DMS 273 (cell line): Measurements from ENCODE around the gene ARHGEF16.
A peak's percentile ranks its signal among the peaks of the same experiment; 100 is the strongest.

Experiments
- DNase-seq: peaks from one replicate; lab custom pipeline; 2025; ENCODE audit not compliant: unreplicated experiment; lab: John Stamatoyannopoulos, UW

Gene ARHGEF16

DNA sequence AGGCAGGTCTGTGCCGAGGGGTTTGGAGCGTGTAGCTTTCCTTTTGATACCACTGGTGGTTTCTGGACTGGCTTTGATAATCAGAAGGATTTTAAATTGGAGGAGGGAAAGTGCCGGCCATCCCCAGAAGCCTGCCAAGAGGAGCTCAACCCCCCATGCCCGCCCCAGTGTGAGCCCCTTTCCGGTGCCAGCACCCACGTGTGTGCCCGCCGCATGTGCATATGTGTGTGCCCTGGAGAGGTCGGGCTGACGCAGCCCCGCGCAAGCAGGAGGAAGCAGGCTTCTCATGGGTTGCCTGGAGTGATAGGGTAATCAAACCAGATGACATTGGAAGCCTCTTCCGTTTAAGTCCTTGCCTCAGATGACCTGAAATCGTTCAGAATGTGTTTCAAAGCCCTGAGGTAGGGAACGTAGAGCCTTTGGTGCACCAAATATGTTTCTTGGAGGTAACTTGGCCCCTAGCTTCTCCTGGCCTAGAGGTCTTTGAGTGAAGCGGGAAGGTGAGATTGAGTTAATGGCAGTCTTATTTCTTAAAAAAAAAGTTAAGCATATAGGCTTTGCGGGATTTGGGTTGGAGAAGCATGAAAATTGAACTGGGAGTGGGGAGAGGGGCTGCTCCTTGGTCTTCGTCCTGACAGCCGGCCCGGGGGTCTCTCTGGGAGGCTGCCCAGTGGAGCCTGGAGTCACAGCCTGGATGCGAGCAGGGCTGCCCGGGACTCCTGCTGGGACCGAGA, 34.1 kb upstream of the ARHGEF16 start:
- no peak for DNase-seq

DNA sequence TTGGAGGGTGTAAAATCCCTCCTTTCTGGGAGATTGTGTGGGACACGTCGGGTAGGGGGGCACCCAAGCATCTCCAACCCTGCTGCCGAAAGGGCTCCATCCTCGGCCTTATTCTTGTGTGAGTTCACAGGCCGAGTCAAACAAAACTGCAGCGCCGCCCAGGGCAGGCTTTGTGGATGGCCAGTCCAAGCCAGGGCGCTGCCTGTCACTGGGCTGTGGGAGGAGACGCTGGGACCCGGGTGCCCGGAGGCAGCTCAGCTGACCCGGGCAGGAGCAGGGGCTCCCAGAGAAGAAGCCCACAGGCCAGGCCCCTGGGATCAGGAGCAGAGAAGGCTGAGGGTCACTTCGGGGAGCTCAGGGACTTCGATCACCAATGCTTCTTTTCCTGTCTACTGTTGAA, 31.8 kb upstream of the ARHGEF16 start:
- DNase-seq = no peak

DNA sequence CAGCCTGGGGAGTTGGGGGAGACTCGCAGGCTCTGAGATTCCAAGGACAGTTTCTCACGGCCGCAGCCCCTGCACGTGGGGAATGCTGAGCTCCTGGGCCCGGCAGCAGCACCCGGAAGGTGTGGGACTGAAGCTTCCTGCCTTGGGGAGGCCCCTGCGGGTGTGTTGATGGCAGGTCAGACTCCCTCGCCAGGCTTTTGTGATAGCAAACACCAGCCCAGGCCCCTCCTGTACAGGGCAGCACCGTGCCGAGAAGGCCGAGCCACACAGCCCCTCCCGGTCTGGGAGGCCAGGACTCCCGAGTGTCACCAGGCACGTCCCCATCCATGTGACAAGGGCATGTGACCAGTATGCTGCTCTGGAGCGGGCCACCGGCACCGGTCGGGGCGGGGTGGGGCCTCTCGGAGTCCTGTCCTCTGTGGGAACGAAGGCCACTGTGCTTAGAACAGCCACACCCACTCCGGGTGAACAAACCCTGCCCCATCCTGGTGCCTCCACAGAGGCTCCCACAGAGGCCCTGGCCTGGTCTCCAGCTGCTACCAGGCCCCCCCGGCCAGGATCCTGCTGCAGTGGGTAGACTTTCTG, 31.1 kb upstream of the ARHGEF16 start:
- no peak for DNase-seq

DNA sequence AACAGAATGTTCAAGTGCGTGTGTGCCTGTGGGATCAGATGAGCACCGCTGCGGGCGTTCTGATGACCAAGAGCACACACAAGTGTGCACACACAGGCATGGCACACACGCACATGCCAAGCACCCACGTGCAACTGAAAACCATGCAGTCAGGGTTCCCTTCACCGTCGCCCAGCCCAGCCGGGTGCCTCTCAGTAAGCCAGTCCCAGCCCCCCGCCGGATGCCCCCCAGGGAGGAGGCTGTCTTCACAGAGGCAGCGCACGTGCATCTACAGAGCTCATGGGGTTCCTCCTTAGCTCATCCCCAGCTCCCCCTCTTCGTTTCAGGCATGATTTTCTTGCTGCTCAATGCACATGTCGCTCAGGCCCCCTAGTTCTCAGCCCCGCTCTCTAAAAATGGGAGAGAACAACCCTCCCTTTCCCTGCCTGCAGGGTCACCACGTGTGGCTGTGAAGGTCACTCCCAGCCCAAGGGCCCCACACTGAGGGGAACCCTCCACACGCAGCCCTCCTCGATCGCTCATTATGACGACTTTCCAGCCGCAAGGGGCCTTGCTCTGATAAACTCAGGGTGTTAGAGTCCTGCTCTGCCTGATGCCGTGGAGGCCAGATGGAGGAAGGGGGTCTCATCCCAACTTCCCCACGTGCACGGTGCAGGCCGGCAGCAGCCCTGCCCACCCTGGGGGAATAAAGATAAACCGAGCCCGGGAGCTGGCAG, 30.4 kb upstream of the ARHGEF16 start:
- DNase-seq = no peak

DNA sequence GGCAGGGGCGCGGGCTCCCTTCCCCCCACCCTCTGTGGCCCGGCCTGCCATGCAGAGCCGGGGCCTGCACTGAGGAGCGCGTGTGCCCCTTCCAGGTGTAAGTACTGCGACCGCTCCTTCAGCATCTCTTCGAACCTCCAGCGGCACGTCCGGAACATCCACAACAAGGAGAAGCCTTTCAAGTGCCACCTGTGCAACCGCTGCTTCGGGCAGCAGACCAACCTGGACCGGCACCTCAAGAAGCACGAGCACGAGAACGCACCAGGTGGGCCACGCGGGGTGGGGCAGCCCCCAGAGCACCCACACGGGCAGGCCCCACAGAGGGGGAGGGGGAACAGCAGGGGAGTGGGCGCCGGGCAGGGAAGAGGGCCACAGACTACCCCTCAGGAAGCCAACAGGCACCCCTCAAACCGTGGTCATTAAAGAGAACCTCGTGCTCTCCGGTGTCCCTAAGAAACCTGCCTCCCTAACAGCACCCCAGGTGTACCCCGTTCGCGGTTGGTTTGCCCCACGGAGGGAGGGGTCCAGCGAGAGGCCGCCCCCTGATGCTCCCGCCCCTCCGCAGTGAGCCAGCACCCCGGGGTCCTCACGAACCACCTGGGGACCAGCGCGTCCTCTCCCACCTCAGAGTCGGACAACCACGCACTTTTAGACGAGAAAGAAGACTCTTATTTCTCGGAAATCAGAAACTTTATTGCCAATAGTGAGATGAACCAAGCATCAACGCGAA, 28.8 kb upstream of the ARHGEF16 start:
- DNase-seq = no peak

DNA sequence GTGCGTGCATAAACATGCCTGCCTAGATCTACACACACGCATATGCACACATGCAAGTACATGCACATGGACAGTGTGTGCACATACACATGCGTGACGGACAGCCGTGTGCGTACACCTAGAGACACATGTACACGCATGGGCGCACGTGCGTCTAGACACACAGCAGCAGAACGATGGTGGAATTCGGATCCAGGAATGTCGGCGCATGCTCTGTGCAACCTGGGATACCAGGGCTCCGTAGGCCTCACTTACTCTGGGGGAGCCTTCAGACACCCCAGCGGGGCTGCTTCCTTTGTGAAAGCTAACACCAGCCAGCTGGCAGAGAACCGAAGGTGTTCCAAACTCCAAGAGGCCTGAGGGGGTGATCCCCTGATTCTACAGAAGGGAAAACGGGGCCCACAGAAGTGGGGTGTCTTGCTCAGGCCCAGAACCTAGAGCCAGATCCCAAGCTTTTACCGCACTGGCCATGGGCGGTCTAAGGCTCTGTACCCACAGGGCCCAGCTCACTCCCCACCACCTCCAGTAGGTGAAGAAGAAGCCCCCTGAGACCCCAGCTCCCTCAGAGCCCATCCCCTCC, 27.4 kb upstream of the ARHGEF16 start:
- DNase-seq = no peak

DNA sequence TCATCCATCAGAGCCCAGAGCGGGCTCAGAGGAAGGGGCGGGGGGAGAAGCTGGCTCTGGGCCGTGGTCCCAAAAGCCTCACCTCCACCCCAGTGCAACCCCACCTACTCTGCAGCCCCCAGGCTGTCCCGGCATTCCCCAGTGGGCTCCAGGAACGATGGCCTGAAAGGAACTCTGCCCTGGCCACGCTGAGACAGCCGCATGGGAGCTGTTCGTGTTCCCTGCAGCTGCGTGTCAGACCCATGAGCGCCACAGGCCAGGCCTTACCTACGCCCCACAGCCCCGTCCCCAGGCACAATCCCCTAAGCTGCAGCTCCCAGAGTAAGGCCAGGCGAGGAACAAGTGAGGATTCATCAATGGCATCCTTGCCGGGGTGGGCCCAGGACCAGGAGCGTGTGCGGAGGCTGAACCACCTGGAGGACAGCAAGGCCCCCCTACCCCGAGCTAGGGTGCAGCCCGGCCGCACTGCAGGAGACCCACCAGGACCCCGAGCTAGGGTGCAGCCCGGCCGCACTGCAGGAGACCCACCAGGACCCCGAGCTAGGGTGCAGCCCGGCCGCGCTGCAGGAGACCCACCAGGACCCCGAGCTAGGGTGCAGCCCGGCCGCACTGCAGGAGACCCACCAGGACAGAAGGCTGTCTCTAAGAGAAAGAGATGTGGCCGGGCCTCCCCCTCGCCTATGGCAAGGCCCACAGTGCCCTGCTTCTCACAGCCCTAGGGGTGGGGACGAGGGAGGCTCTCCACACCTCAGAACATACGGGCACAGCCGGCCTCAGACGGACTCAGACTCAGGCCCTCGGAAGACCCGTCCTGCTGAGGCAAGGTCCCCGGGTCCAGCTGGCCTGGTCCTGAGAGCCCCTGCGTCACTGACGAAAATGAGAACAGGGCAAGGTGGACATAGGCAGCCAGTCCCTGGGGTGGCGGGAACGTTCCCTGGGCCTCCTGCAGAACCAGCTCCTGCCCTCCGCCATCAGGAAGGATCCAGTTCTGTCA, 26.5 kb upstream of the ARHGEF16 start:
- no peak for DNase-seq

DNA sequence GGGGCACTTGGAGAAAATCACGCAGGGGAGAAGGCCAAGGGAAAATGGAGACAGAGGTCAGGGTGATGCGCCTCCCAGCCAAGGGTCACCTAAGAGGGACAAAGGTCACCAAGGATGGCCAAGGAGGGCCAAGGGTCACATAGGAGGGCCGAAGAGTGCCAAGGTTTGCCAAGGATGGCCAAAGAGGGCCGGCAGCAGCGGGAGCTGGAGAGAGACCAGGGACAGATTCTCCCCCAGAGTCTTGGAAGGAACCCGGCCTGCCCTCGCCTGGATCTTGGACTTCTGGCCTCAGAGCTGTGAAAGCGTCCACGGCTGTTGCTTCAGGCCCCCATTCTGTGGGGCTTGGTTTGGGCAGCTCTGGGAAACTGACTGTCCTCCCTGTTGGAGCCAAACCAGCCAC, 25.6 kb upstream of the ARHGEF16 start:
- no peak for DNase-seq

DNA sequence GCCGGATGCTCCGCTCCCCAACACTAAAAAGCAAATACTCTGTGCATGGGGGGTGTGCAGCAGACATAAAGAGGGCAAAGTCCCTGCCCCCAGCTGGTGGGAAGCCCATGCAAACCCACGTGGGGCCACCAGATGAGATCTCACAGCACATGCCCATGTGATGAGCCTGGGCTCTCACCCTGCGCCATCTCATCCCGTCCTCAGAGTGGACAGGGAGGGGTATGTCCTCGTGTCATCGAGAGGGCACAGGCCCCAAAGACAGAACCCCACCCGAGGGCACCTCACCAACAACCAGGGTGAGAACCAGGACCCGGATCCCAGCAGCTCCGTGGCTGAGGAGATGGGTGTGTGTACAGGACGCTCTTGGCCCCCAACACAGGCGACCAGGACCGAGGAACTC, 25.1 kb upstream of the ARHGEF16 start:
- no peak for DNase-seq

DNA sequence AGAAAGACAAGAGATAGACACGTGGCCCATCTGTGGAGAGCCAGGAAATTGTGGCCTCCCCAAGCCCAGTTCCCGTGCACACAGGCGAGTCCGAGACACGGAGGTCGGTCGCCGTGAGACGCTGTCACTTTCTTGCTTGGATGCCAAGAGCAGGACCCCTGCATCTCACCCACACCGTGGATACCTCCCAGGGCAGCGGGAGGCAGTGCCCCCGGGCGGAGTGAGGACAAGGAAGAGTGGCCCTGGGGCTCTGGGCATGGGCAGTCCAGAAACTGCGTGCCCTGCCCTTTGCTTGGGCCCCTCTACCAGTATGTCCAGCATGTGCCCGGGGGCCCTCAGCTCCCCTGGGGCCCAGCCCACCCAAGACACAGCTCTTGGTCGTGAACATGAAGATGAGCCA, 24.7 kb upstream of the ARHGEF16 start:
- no peak for DNase-seq

DNA sequence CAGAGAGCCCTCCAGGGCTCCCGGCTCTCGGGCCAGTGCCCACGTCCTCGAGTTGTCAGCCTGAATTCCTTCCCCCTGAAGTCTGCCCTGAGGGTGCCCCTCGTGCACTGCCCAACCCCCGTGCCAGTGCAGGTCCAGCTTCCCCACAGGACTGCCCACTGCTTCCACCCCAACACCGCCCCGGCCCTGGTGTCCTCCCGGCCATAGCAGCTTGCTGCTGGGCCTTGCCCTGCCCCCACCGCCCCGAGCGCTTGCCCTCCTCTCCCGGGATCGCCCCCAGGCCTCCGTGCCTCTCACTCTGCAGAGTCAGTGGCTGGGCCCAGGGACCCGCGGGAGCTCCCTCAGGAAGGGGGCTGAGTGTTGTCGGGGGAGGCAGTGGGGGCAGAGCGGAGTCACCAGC, 24.1 kb upstream of the ARHGEF16 start:
- no peak for DNase-seq

DNA sequence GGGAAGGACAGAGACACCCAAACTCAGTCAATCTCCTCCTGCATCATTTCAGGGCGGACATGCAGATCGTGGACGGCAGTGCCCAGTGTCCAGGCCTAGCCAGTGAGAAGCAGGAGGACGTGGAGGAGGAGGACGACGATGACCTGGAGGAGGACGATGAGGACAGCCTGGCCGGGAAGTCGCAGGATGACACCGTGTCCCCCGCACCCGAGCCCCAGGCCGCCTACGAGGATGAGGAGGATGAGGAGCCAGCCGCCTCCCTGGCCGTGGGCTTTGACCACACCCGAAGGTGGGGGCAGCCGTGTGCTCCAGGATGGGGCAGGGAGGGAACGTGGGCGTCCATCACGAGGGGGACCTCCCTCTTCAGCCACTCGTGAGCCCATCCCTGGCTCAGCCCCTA, 23.6 kb upstream of the ARHGEF16 start:
- DNase-seq = no peak

DNA sequence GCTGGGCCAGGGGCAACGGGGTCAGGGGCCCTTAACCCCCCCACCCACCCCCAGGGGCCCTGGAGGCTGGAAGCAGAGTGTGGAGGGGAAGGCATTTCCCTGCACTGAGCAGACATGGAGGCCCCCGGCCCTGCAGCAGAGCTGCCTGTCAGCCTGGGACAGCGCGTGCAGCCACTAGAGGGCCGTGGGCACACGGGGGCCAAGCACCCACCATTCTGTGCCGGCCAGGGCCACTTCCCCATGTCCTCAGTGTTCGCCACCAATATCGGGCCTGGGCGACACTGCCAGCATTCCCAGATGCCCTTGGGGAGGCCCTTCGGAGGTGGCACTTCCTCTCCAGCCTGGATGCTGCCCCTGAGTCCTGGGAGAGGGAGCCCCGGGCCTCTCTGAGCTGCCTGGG, 23.2 kb upstream of the ARHGEF16 start:
- peak; percentile 56 for DNase-seq

DNA sequence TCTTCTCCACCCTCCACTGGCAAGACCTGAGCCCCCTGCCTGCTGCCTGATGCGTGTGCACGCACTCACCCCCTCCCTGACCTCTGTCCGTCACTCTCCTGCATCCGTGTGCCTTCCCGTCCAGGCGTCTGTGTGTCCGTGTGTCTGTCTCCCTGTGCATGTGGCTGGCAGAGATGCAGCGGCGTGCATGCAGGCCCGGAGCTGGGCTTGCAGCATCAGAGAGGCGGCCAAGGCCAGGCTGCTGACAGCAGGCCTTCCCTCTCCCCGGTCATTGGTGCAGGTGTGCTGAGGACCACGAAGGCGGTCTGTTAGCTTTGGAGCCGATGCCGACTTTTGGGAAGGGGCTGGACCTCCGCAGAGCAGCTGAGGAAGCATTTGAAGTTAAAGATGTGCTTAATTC, 22.8 kb upstream of the ARHGEF16 start:
- DNase-seq = no peak

DNA sequence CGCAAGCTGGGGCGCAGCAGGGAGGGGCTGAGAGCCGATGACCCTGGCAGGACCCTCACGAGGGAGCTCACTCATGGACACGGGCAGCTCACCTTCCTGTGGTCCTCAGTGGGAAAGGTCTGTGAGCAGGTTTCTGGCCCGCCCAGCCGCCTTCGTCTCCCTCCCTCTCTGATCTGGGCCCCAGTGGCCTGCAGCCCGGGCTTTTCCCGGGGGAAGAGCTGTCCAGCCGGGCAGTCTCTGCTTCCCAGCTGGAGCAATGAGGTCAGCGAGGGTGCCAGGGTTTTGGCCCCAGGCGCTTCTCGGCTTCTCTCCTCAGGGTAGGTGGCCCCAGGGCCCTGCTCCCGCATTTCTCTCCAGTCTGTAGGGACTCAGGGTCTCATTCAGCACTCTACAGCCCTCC, 22.2 kb upstream of the ARHGEF16 start:
- no peak for DNase-seq

DNA sequence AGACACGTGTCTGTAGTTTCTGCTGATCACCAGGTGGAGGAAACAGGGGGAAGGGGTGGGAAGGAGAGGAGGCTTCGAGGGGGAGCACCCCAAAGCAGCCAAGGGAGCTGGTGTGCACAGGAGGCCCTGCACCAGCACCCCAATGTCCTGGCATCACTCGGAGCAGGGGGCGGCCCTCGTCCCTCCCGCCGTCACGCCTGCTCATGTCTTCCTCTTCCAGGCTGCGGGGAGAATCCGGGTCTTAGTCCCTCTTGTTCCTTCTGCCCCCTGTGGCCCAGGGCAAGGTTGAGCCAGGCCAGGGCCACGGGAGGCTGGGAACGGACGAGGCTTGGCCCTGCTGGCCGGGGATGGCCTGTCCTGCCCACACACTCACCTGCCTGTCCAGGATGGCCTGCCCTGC, 21.4 kb upstream of the ARHGEF16 start:
- DNase-seq = no peak

DNA sequence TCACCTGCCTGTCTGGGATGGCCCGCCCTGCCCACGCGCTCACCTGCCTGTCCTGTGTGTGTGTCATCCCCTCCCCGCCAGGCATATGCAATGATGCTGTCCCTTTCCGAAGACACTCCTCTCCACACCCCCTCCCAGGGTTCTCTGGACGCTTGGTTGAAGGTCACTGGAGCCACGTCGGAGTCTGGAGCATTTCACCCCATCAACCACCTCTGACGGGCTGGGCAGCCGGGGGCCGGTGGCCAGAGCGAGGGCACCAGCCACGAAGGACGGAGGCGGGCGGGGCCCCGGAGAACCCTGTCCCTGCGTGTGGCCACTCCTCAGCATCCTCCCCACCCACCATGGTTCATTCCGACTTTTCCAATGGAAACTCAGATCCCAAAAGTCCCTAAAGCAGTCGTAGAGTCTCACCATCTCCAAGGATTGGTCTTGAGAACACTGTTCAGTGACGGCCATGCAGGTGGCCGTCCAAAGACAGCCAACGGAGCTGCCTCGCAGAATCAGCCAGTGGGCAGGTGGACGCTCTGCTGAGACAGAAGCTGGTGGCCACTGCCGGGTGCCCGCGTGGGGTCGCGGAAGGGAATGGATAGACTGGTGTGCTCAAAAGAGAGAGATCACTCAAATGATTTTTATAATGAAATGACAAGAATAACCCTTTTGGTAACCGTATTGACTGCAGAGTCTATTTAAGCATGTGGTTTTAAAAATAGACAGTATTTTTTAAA, 20.7 kb upstream of the ARHGEF16 start:
- DNase-seq = no peak

DNA sequence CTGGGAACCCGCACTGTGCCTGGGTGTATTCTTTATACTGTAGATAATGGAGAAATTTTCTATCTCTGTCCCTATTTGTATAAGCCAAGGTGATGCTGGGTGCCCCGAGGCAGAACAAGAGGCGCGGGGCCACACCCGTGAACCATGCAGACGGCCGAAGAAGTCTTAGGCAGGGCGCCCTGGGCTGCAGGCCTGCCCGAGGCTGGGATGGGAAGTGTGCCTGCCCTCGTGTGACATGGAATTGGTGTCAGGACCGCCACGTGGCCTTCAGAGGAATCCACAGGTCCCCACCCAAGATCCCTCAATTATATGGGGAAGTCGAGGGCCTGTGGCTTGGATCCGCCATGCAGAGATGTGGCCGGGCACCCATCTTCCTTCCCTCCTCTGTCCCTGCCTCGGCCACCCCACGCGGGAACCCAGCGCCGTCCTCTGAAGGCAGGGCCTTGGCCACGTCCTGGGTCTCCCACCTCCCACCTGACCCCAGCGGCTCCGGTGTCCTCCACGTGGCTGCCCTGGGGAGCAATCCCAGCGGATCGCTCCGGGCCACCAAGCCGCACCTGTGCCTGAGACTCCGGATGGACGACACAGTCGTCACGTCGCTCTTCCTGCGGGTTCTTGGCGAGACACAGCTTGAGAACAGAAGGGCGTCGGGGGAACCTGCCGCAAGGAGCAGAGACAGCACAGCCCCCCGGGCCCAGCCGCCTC, 19.9 kb upstream of the ARHGEF16 start:
- DNase-seq = no peak

DNA sequence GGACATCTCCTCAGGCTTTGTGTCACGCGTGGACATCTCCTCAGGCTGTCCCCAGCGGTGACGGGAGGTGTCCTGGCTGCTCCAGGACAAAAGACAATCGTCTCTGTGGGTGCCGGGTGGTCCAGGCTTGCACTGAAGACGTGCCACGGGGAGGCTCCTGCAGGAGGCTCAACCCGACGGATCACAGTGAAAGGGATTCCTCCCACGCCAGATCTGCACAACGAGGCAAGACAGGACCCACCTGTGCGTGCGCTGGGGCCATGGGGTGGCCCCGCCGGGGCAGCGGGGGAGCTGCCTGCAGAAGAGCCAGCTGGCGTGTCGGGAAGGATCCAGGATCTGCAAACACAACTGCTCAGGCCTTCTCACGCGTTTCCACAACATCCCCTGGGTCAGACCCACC, 18.8 kb upstream of the ARHGEF16 start:
- no peak for DNase-seq
